Hair follicle dermal papilla cell (primary cell): ENCODE data around the gene SMLR1. TPM values are rescaled to one million over a fixed set of nuclear protein-coding genes. Genes with fewer than 3 reads are reported as not detected.

Source experiments
- total RNA-seq: library from RNA; depleted of rRNA; stranded (reverse); fragments of >200 nt; gene quantifications from 2 replicates; pipeline ENCODE4 v1.2.3, GENCODE V29; 2012

SMLR1 gene
- under 0.01 TPM in 1 of 2 replicates, not detected in the other for total RNA-seq

DNA sequence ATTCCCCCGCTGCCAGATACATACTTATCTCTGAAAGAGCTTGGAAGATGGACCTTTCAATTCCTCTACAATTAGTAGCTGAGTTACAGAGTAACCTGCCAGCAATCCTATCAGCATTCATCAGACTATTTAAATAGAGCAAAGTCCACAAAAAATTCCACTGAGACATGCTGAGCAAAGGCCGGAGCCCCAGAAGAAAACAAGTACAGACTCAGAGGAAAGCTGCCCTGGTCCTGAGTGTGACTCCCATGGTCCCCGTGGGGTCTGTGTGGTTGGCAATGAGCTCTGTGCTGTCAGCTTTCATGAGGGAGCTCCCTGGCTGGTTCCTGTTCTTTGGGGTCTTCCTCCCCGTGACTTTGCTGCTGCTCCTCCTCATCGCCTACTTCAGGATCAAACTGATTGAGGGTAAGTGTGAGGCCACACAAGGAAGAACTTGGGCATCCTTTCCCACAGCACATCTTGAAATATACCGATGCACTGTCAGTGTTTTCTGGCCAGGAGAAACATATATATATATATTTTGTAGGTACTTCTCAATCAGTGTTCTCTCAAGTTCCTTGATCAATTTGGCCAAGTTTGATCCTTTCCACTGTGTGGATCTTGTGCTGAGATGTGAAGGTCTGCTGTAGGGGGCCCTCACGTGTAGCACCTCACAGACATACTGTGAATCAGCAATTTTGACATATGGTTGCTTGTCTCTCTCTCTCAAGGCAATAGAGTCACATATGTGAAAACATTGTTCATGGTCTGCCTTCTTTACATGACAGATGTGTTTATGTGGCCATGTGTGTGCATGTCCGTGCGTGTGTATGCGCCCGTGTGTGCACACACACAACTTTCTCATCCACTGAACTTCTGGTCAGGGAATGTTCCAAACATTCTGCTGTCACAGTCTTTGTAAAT, at the start of gene SMLR1:
SMLR1 (plus strand) TSS at position 160 of the 903 bp plus-strand sequence; CDS start at position 168, 8 bp downstream.

Other genes with a start within 250 kb of the SMLR1 start
- gene EPB41L2, start 235.8 kb downstream of the SMLR1 start, total RNA-seq = 88.0 and 93.1 TPM in 2 replicates